SK-N-SH (cell line): ENCODE measurements around the gene ABCC10.

Experiments
- CTCF ChIP-seq: fragments of 200-600 bp; sonication (generic); IDR thresholded peaks from 2 replicates; pipeline ENCODE4 v1.6.1; 2017; ENCODE audit warnings: antibody characterized with exemption, mild to moderate bottlenecking, moderate library complexity
- FOSL2 ChIP-seq: IDR thresholded peaks from 2 replicates; pipeline ENCODE4 v1.4.0; 2012; ENCODE audit warnings: low read depth, mild to moderate bottlenecking, moderate library complexity, borderline replicate concordance
- FOXJ3 ChIP-seq: sonication (generic); formaldehyde crosslinking; IDR thresholded peaks from 2 replicates; pipeline ENCODE4 v1.5.1; 2020; ENCODE audit warnings: mild to moderate bottlenecking, missing genetic modification reagents
- POLR2AphosphoS5 ChIP-seq: IDR thresholded peaks from 2 replicates; pipeline ENCODE4 v1.6.1; 2012; ENCODE audit warnings: low read depth, low read length
- REST ChIP-seq: IDR thresholded peaks from 2 replicates; pipeline ENCODE4 v1.6.1; 2012; ENCODE audit warnings: mild to moderate bottlenecking, low read depth, low read length, moderate library complexity
- USF2 ChIP-seq: fragments of 150-350 bp; IDR thresholded peaks from 2 replicates; pipeline ENCODE4 v1.6.1; 2017; ENCODE audit warnings: antibody characterized with exemption, low read length, low read depth, borderline replicate concordance

GRCh38 chr6:43408259-43408658 is 19.1 kb upstream of the ABCC10 start:
- TF ChIP-seq POLR2AphosphoS5, result no peak
- no peak for TF ChIP-seq CTCF
- TF ChIP-seq FOSL2, result no peak
- no peak for TF ChIP-seq REST
- TF ChIP-seq USF2, result no peak
- TF ChIP-seq FOXJ3 (CRISPR knock-in tag), result no peak
